Psoas muscle (tissue), 8 donors: ENCODE data around the gene CABCOCO1. TPM values are rescaled to one million over a fixed set of nuclear protein-coding genes. Genes with fewer than 3 reads are reported as not detected.

Experiments
- ATAC-seq, 4 donors: fragments of 200-7000 bp; cut with Tn5 transposase; one replicate each; pipeline ENCODE4 v1.9.1; 2020; ENCODE audit warnings: moderate library complexity in 3 of 4, mild to moderate bottlenecking in 2 of 4
- DNase-seq, 2 donors: peaks; one replicate each; pipeline ENCODE4 v3.0.0-alpha.2; 2020
- H3K27ac ChIP-seq: fragments of 200-600 bp; one replicate; pipeline ENCODE4 v1.8.0; 2022
- H3K27me3 ChIP-seq, 3 donors: fragments of 200-600 bp in 1 of 3; one replicate each; pipeline versions ENCODE4 v1.6.1 to v1.8.0; 2013 to 2022; ENCODE audit warnings: low read length in 2 of 3, mild to moderate bottlenecking in 2 of 3, moderate library complexity in 1 of 3; ENCODE audit not compliant: insufficient read depth in 3 of 3
- H3K36me3 ChIP-seq, 2 donors: fragments of 200-600 bp in 1 of 2; one replicate each; pipeline versions ENCODE4 v1.6.1 to v1.8.0; 2013 to 2022; ENCODE audit warnings: low read depth in 1 of 2, mild to moderate bottlenecking in 1 of 2, moderate library complexity in 1 of 2; ENCODE audit not compliant: insufficient read depth in 1 of 2
- H3K4me1 ChIP-seq: fragments of 200-600 bp; one replicate; pipeline ENCODE4 v1.8.0; 2022
- H3K4me3 ChIP-seq: fragments of 200-600 bp; one replicate; pipeline ENCODE4 v1.8.0; 2022; ENCODE audit warnings: mild to moderate bottlenecking
- H3K9me3 ChIP-seq: fragments of 200-600 bp; one replicate; pipeline ENCODE4 v1.8.0; 2022
- CTCF ChIP-seq: fragments of 200-600 bp; IDR thresholded peaks from one replicate; pipeline ENCODE4 v1.8.0; 2022; ENCODE audit warnings: antibody characterized with exemption
- WGBS, 3 donors: extraction: QIAGEN DNeasy Blood & Tissue Kit; methylation state at CpG; one replicate each; pipeline versions ENCODE4 v1.1.6 to v1.1.7; 2013; 5-methylcytosine and 5-hydroxymethylcytosine counted together
- intact Hi-C, 2 donors: fragments of 100-400 bp; cut with DNase I; formaldehyde crosslinking; loops; one replicate each; pipeline versions ENCODE4 v1.11.0 to v1.14.2; 2022
- polyA plus RNA-seq, 3 donors: library from polyadenylated mRNA; stranded (reverse); fragments of 200-250 nt; gene quantifications; one replicate each; pipeline ENCODE4 v1.2.3, GENCODE V29; 2013
- total RNA-seq, 4 donors: library from RNA; stranded (reverse); fragmentation: NEBNext Ultra II Directional in 2 of 4; extraction: Animal tissue kit (Norgen Biotek cat#: 25700) in 2 of 4; gene quantifications; one replicate each; pipeline versions ENCODE4 v1.2.1 to v1.2.4, GENCODE V29; 2021 to 2023
- donor health status: healthy with polysubstance abuse.
- donor health status: DM: no; HTN: no; CAD: no; lungs with moderate emphysema.
- donor health status: Bipolar disorder and iron deficiency.
- donor health status: healthy.
- donor health status: DM: yes; HTN: yes; CAD: no.
- donor health status: DM: no; HTN: no; CAD: no.
- donor health status: DM: no; HTN: no; CAD: no.
- donor health status: DM: yes; HTN: yes; CAD: no.

CABCOCO1 gene
- total and polyA plus RNA-seq, 7 donors: 0.03 to 0.04 TPM; not detected in 5

GRCh38 chr10:61795147-61795546 lies 132.4 kb downstream of the CABCOCO1 start:
- ATAC-seq: no peak
- no peaks in the 10 kb centered on the region for H3K4me1 ChIP-seq
- intact Hi-C loops: no loop called here
- H3K36me3 ChIP-seq: no peaks in the 10 kb centered on the region
- DNase-seq: no peak
- no peak overlapping the region for H3K27ac ChIP-seq
- no peak overlapping the region for H3K4me3 ChIP-seq
- WGBS, 3 donors: 88 to 94% (median 90%) methylated on average over 2 of the region's 2 CpGs
- no peaks in the 10 kb centered on the region for H3K27me3 ChIP-seq
- H3K9me3 ChIP-seq: no peaks in the 10 kb centered on the region
- TF ChIP-seq CTCF: no peak

- 80 to 97% (median 96%) methylated on average over 3 of the region's 3 CpGs for whole genome bisulfite sequencing, 3 donors
- no peaks in the 10 kb centered on the region for H3K4me1 ChIP-seq
- H3K27me3 ChIP-seq: no peaks in the 10 kb centered on the region
- no peaks in the 10 kb centered on the region for H3K36me3 ChIP-seq
- H3K27ac ChIP-seq: no peak overlapping the region
- TF ChIP-seq CTCF: no peak
- H3K4me3 ChIP-seq: no peak overlapping the region
- intact Hi-C loops: no loop called here
- no peaks in the 10 kb centered on the region for H3K9me3 ChIP-seq
- DNase-seq (no peak), ATAC-seq (no peak)
Measured at GRCh38 chr10:61795551-61795950, 132.8 kb downstream of the CABCOCO1 start.

GRCh38 chr10:61796785-61797184 lies 134.1 kb downstream of the CABCOCO1 start:
- no peak for DNase-seq
- no peaks in the 10 kb centered on the region for H3K9me3 ChIP-seq
- no peaks in the 10 kb centered on the region for H3K36me3 ChIP-seq
- H3K4me3 ChIP-seq: no peak overlapping the region
- H3K27me3 ChIP-seq: no peaks in the 10 kb centered on the region
- WGBS, 3 donors: 94 to 100% (median 99%) methylated on average over 1 of the region's 1 CpG
- no peak overlapping the region for H3K27ac ChIP-seq
- H3K4me1 ChIP-seq: no peaks in the 10 kb centered on the region
- ATAC-seq: no peak
- intact Hi-C loops: loop anchor here in 1 of 2 donors (1.0 kb wide), 1 partner anchor 38 kb away; no protein-coding TSS in a partner anchor
- no peak for TF ChIP-seq CTCF

- H3K4me3 ChIP-seq: no peak overlapping the region
- H3K36me3 ChIP-seq: no peaks in the 10 kb centered on the region
- 89 to 95% (median 95%) methylated on average over 17 of the region's 17 CpGs for WGBS, 3 donors
- intact Hi-C loops: no loop called here
- DNase-seq (no peak), ATAC-seq (no peak)
- H3K27me3 ChIP-seq: no peaks in the 10 kb centered on the region
- no peaks in the 10 kb centered on the region for H3K4me1 ChIP-seq
- no peak for TF ChIP-seq CTCF
- H3K9me3 ChIP-seq: no peaks in the 10 kb centered on the region
- no peak overlapping the region for H3K27ac ChIP-seq
Measured at GRCh38 chr10:61797304-61798153, 134.8 kb downstream of the CABCOCO1 start.

GRCh38 chr10:61798713-61799112 lies 136.0 kb downstream of the CABCOCO1 start:
- no peaks in the 10 kb centered on the region for H3K4me1 ChIP-seq
- intact Hi-C loops: no loop called here
- no peak for DNase-seq
- H3K9me3 ChIP-seq: no peaks in the 10 kb centered on the region
- H3K36me3 ChIP-seq: no peaks in the 10 kb centered on the region
- H3K27ac ChIP-seq: no peak overlapping the region
- ATAC-seq: no peak
- H3K4me3 ChIP-seq: no peak overlapping the region
- H3K27me3 ChIP-seq: no peaks in the 10 kb centered on the region
- TF ChIP-seq CTCF: no peak
